Osteoblast (primary cell): ENCODE results near the gene PUS10. TPM values are rescaled to one million over a fixed set of nuclear protein-coding genes. Genes with fewer than 3 reads are reported as not detected.
"Not testable (repeated sequence)": the region's sequence is repeated elsewhere in the genome, so short reads cannot be mapped to it uniquely, and the experiment has no call there.

Experiments used
- DNase-seq: peaks from one replicate; pipeline ENCODE4 v3.0.0; 2011; ENCODE audit warnings: low spot score, mixed read lengths; ENCODE audit not compliant: insufficient read length; ENCODE audit errors: missing footprints
- H2AFZ ChIP-seq: 2 replicates; pipeline ENCODE4 v1.6.0; 2011; ENCODE audit warnings: mild to moderate bottlenecking, low read length
- H3K27ac ChIP-seq: 2 replicates; pipeline ENCODE4 v1.5.1; 2011; ENCODE audit warnings: mild to moderate bottlenecking, low read depth, low read length, moderate library complexity
- H3K27me3 ChIP-seq: 2 replicates; pipeline ENCODE4 v1.6.0; 2012; ENCODE audit warnings: mild to moderate bottlenecking, control low read depth, inconsistent platforms, low read length, moderate library complexity; ENCODE audit not compliant: insufficient read depth
- H3K36me3 ChIP-seq: 2 replicates; pipeline ENCODE4 v1.5.1; 2011; ENCODE audit warnings: mild to moderate bottlenecking, low read length, control low read depth, moderate library complexity; ENCODE audit not compliant: insufficient read depth
- H3K4me1 ChIP-seq: 2 replicates; pipeline ENCODE4 v1.5.1; 2011; ENCODE audit warnings: mild to moderate bottlenecking, low read length, control low read depth, moderate library complexity; ENCODE audit not compliant: insufficient read depth
- H3K4me2 ChIP-seq: 2 replicates; pipeline ENCODE4 v1.6.0; 2011; ENCODE audit warnings: mild to moderate bottlenecking, low read length; ENCODE audit not compliant: insufficient read depth
- H3K4me3 ChIP-seq: fragments of 200-600 bp; sonication (generic); 3 replicates; pipeline ENCODE4 v1.5.1; 2012; ENCODE audit warnings: mild to moderate bottlenecking, low read length, inconsistent platforms; ENCODE audit not compliant: insufficient read depth
- H3K79me2 ChIP-seq: 2 replicates; pipeline ENCODE4 v1.6.0; 2012; ENCODE audit warnings: mild to moderate bottlenecking, low read length, control low read depth, inconsistent platforms; ENCODE audit not compliant: insufficient read depth
- H3K9me3 ChIP-seq: 2 replicates; pipeline ENCODE4 v1.5.1; 2011; ENCODE audit warnings: low read depth, low read length, control low read depth
- H4K20me1 ChIP-seq: 2 replicates; pipeline ENCODE4 v1.6.0; 2012; ENCODE audit warnings: mild to moderate bottlenecking, low read length, control low read depth; ENCODE audit not compliant: insufficient read depth
- total RNA-seq: library from RNA; depleted of rRNA; stranded (reverse); fragments of >200 nt; gene quantifications from 2 replicates; pipeline ENCODE4 v1.2.3, GENCODE V29; 2012
- TF ChIP-seq, protein P1 (sequence below): IDR thresholded peaks from 2 replicates; pipeline ENCODE4 v1.5.1; 2011; ENCODE audit warnings: mild to moderate bottlenecking, low read depth, low read length, moderate library complexity; ENCODE audit errors: extremely low read depth

The PUS10 gene
- total RNA-seq, 1 donor = 5.8 TPM

GRCh38 chr2:60987041-60987440 is 31.0 kb downstream of the PUS10 start:
- Histone ChIP-seq H3K27ac (no peak overlapping the region), H3K9me3 (peaks cover under 1% of the 10 kb centered on the region), H3K4me1 (no peaks in the 10 kb centered on the region), H2AFZ (no peak overlapping the region), H3K79me2 (no peaks in the 10 kb centered on the region), H3K4me3 (no peak overlapping the region), H3K4me2 (no peak overlapping the region), H3K36me3 (no peaks in the 10 kb centered on the region), H3K27me3 (no peaks in the 10 kb centered on the region), H4K20me1 (no peaks in the 10 kb centered on the region)
- DNase-seq = no peak
- TF ChIP-seq, protein P1, sequence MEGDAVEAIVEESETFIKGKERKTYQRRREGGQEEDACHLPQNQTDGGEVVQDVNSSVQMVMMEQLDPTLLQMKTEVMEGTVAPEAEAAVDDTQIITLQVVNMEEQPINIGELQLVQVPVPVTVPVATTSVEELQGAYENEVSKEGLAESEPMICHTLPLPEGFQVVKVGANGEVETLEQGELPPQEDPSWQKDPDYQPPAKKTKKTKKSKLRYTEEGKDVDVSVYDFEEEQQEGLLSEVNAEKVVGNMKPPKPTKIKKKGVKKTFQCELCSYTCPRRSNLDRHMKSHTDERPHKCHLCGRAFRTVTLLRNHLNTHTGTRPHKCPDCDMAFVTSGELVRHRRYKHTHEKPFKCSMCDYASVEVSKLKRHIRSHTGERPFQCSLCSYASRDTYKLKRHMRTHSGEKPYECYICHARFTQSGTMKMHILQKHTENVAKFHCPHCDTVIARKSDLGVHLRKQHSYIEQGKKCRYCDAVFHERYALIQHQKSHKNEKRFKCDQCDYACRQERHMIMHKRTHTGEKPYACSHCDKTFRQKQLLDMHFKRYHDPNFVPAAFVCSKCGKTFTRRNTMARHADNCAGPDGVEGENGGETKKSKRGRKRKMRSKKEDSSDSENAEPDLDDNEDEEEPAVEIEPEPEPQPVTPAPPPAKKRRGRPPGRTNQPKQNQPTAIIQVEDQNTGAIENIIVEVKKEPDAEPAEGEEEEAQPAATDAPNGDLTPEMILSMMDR = no peak

GRCh38 chr2:60984720-60985119 is 33.3 kb downstream of the PUS10 start:
- H3K27ac ChIP-seq = no peak overlapping the region

DNA sequence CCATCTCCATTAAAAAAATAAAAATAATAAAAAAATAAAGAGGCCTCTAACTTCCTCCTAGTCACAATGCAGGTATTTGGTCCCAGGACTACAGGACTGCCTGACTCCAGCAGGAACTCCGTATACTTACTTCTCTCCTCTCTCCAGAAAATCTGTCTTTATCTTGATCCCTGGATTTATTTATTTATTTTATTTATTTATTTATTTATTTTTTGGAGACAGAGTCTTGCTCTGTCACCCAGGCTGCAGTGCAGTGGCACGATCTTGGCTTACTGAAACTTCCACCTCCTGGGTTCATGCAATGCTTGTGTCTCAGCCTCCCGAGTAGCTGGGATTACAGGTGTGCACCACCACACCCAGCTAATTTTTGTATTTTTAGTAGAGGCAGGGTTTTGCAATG is 36.0 kb downstream of the PUS10 start:
- not testable (repeated sequence) for H3K4me2 ChIP-seq, H3K27me3 ChIP-seq, H3K27ac ChIP-seq, H2AFZ ChIP-seq, H3K9me3 ChIP-seq, H3K79me2 ChIP-seq, H3K36me3 ChIP-seq, H3K4me1 ChIP-seq, H3K4me3 ChIP-seq, H4K20me1 ChIP-seq, DNase-seq

More at GRCh38 chr2:60984720-60985119, 33.3 kb downstream of the PUS10 start:
- no peaks in the 10 kb centered on the region for H3K36me3 ChIP-seq
- H3K27me3 ChIP-seq = no peaks in the 10 kb centered on the region
- no peak overlapping the region for H3K4me3 ChIP-seq
- TF ChIP-seq, protein P1 = no peak
- no peak overlapping the region for H2AFZ ChIP-seq
- no peaks in the 10 kb centered on the region for H4K20me1 ChIP-seq
- no peaks in the 10 kb centered on the region for H3K4me1 ChIP-seq
- no peaks in the 10 kb centered on the region for H3K79me2 ChIP-seq
- H3K4me2 ChIP-seq = no peak overlapping the region
- no peak for DNase-seq
- H3K9me3 ChIP-seq = no peaks in the 10 kb centered on the region

GRCh38 chr2:60980071-60980815 is 37.8 kb downstream of the PUS10 start:
- H4K20me1 ChIP-seq = no peaks in the 10 kb centered on the region
- H3K36me3 ChIP-seq = no peaks in the 10 kb centered on the region
- no peaks in the 10 kb centered on the region for H3K79me2 ChIP-seq
- no peaks in the 10 kb centered on the region for H3K9me3 ChIP-seq
- no peaks in the 10 kb centered on the region for H3K4me1 ChIP-seq
- H3K4me3 ChIP-seq = no peak overlapping the region
- no peak for DNase-seq
- no peaks in the 10 kb centered on the region for H3K27me3 ChIP-seq
- no peak overlapping the region for H3K4me2 ChIP-seq
- H2AFZ ChIP-seq = no peak overlapping the region
- H3K27ac ChIP-seq = no peak overlapping the region
- TF ChIP-seq, protein P1 = no peak
